ENCODE results near the gene UQCRH.
"Not testable (repeated sequence)": the region's sequence is repeated elsewhere in the genome, so short reads cannot be mapped to it uniquely, and the experiment has no call there.

UQCRH gene

DNA sequence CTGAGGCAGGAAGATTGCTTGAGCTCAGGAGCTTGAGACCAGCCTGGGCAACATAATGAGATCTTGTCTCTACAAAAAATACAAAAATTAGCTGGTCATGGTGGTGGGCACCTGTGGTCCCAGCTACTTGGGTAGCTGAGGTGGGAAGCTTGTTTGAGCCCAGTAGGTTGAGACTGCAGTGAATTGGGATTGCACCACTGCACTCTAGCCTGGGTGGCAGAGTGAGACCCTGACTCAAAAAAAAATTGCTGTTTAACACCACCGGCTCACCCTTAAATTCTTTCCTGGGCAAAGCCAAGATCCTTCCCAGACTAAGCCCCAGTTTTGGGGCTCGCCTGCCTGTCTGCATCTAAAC, 30.5 kb downstream of the UQCRH start:
- DNase-seq = no peak

DNA sequence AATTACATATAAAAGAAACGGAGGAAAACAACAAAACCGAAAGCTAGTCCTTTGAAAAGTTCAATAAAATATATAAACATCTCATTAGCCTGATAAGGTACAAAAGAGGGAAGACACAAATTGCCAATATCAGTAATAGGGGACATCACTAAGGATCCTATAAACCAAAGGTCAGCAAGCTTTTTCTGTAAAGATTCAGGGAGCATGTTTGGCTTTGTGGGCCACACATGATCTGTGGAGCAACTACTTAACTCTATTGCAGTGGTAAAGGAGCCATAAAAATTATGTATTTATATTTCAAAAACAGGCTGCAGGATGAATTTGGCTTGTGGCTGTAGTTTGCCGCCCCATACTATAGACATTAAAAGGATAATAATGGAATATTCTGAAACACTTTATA, 31.6 kb downstream of the UQCRH start:
- DNase-seq = no peak

DNA sequence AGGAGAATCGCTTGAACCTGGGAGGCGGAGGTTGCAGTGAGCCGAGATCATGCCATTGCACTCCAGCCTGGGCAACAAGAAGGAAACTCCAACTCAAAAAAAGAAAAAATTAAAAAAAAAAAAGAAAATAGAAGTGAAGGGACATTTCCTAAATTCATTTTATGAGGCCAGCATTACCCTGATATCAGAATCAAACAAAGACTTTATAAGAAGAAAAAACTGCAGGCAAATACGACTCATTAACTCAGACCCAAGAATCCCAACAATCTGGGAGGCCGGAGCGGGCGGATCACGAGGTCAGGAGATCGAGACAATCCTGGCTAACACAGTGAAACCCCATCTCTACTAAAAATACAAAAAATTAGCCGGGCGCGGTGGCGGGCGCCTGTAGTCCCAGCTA, 33.9 kb downstream of the UQCRH start:
- DNase-seq = not testable (repeated sequence)

DNA sequence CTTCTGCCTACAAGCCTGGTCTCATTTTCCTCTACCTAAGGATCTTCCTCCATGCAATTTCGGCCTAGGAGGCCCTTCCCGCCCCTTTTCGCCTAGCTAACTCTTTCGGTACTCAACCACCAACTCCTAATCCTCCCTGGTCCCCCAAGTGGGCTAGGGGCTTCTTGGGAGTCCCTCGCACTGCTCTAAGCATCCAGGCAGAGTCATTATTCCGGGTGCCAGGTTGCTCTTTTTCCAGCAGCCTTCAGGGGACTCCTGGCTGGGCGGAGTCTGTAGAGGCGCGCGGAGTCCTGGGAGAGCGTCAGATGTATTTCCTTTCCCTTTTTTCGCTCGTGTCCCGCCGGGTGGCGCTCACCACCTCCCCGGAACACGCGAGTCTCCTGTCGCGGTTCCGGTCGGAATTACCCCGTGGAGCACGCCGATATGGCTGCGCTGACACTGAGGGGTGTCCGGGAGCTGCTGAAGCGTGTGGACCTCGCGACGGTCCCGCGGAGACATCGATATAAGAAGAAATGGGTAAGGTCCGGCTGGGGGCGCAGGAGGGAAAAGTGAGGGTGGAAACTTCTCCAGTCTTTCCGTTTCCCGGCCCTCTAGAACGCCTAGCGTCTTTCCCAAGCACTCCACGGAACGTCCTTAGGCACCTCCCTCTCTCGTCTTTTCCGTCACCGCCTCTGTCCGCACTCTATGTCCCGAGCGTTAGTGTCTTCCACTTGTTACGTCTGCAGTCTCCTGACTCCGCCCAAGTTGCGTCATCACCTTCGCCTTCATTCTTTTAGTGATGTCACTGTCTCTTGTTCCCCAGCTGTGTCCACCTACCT, 37.1 kb downstream of the UQCRH start, which contains the start of gene NSUN4:
Gene NSUN4, plus strand, starts transcription at position 404 of the 818 bp plus-strand sequence. Its CDS starts 20 bp downstream, at position 424.
- peak; percentile 19 to 76 for DNase-seq

DNA sequence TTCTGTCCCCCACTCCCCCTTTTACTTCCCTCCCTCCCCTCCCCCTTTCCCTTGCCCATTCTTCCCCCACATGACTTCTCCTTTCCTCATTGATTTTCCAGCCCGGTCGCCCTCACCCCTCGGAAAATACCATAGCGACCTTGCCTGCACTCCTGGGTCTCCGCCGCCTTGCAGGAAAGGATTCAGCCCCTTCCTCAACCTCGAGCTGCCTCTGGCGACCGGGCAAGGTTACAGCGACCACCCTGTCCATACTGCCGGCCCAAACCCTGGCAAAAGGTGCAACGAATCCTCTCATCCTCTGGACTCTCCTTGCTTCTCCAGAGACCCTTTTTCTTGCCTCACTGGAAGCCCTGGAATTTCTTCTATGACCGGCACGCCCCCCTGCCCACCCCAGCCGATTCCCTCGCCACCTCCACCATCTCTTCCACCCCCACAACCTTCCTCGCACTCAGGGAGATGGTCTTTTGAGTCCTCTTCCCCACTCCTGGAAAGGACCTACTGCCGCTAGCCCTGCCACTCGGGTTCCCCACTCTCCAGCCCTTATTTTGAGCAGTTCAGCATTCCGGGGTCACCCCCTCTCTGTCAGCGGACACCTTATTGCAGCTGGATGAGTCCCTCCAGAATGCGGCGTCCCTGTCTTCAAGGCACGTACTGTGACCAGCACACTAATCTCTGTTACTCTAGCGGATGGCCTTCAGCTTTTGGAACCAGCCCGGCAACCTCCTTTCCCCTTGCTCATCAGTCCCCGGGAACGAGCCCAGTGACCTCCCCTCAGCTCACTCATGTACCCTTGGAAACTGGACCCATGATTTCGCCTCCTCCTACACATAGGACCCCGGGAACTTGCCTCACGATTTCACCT, 38.0 kb downstream of the UQCRH start:
- DNase-seq = no peak

DNA sequence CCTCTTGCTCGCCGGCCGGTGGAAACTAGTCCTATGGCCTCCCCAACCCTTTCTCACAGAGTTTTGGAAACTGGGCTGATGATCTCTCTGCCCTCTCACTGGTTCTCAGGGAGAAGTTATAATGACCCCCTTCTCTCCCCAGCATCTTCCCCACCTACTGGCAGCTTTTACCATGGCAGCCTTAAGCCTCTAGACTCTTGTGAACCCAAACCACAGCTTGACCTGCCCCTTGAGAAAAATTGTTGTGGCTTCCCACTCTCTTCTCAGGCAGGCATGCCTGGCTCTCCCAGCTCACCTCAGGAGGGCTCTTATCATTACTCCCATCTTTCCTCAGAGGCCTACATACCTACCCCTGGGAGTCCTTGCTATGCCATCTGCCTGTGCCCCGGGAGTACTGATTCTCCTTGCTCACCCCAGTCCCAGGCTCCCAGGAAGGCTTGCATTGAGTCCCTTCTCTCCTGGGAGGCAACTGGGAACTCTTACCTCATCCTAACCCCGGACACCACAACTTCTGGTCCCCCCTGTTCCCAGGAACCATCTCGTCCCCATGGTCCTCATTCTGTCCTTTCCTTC, 38.7 kb downstream of the UQCRH start:
- DNase-seq = no peak

DNA sequence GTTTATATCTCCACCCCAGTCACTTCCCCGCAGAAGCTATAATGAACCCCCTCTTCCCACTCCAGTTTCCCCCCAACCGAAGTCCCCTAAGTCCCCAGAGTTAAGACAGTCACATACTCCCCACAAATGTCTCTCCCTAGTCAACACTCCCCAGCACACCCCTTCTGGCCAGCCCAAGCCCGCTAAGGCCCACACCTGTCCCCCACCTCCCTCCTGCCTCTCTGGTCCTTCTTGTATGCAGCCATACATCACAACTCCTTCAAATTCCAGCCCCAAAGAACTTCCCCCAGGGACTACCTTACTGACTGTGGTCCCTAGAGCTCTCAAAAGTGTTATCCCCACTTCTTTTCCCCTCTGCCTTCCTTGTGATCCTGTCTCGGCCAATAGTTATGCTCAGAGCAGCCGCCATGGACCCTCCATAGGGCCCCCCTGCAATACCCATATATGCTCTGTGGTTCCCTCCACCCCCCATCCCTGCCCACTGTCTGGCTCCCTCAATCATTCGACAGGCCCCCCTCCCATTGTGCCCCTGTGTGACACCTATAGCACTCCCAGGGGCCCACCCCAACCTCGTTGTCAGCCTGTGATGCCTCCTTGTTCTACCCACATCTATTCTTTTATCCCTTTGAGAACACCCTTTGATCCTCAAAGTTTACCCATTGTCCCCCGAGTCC, 39.3 kb downstream of the UQCRH start:
- no peak for DNase-seq

DNA sequence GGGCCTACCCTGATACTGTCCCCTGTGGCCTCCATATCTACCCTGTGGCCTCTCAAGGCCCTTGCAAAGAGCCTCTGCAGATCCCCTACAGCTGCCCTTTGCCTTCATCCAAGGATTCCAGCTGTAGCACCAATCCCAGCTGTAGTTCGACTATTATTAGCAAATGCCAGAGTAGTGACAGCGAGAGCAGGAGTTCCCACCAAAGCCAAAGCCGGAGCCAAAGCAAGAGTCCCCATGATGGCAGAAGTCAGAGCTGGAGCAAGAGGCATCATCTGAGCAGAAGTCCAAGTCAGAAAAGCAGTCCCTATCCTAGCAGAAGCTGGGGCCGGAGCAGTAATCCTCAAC, 39.8 kb downstream of the UQCRH start:
- DNase-seq = no peak

DNA sequence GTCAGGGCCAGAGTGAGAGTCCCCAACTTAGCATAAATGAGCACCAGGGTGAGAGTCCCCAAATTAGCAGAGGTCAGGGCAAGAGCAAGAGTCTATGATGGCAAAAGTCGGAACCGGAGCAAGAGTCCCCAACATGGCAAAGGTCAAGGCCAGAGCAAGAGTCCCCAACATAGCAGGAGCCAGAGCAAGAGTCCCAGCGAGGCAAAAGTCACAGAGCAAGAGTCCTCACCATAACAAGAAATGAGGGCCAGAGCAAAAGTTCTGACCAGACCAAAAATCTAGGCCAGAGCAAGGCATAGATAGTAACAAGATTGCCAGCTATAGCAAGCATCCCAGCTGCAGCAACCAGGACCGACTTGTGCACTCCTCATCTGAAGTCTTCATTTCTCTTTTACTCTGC, 40.2 kb downstream of the UQCRH start:
- no peak for DNase-seq

DNA sequence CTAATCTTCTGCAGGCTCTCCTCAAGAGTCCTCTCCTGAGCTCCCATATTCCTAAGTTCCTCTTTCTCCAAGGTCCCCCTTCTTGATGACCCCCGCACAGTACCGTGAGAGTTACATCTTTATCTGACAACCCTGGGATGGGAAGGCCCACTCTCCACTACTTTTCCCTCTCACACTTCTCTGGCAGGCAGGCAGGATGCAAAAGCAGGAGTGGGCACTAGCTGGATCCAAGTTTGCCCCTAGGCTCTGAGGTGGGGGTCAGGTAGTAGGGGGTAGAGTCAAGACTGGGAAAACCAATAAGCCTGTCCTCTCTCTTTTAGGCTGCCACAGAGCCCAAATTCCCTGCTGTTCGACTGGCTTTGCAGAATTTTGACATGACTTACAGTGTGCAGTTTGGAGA, 41.0 kb downstream of the UQCRH start:
- DNase-seq = no peak

DNA sequence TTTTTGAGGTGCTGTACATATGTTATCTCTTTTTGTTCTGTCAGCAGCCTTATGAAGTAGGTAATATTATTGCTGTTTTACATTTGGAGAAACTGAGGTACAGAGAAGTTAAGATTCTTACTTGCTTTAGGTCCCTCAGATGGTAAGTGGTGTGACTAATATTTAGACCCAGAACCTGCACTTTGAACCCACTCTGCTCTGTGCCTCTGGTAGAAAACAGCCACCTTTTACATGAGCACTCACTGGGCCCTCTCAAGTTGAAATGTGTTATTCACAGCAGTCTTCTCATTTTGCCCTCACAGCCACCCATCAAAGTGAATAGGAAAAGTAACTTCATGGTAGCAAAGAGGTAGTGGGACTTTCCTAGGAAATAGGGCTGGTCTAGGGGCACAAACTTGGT, 41.8 kb downstream of the UQCRH start:
- DNase-seq = no peak

DNA sequence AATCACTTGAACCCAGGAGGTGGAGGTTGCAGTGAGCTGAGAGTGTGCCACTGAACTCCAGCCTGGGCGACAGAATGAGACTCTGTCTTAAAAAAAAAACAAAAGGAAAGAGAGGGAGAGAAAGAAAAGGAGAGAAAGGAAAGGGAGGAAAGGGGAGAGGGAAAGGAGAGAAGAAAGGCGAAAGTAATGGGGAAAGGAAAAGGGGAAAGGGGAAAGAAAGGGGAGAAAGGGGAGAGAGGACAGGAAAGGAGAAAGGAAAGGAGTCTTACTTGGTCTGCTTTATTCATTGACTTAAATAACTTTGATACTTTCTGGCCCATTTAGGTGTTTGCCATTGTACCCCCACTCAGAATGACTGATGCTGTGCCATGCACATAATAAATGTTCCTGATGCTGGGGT, 48.9 kb downstream of the UQCRH start:
- no peak for DNase-seq

DNA sequence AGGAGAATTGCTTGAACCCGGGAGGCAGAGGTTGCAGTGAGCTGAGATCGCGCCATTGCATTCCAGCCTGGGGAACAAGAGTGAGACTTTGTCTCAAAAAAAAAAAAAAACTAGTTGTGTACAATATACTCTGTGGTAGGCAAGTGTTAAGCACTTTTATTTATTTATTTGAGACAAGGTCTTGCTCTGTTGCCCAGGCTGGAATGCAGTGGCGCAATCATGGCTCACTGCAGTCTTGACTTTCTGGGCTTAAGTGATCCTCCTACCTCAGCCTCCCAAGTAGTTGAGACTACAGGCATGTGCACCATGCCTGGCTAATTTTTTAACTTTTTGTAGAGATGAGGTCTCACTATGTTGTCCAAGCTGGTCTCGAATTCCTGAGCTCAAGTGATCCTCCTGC, 52.4 kb downstream of the UQCRH start:
- DNase-seq = not testable (repeated sequence)

DNA sequence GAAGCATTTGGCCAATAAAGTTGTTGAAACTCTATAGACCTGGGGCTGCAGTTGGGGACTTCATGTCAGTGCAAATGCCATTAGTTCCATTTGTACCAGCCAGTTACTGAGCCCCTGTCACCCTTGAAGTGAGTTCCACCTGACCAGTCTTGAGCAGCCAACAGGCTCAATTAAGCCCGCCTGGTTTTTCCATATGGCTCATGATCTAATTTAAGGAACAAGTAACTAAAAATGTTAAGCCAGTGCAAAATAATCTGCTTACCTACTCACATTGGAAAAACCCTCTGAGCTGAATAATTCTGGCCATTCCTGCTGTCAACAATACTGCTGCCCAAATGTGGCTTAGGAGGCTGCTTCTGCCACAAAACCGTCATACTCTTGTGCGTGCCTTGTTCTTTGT, 58.7 kb downstream of the UQCRH start:
- DNase-seq = no peak

DNA sequence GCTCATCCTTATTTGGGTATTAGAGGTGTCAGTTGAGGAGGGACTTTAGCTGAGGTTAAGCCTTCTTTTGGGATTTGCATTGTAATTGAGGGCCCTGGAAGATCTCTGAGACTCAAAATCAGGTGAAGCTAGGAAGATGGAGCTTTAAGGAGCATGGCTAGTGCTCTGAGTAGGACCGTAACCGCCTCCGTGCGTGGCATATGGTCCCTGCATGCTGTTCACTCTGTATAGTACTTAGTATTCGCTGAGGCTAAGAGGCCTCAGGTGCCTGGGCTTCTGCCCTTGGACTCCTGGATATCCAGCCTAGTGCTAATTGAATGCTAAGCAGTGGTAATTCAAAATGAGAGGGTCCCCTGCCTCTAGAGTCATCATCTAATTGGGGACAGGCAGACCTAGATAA, 59.6 kb downstream of the UQCRH start:
- DNase-seq = no peak

DNA sequence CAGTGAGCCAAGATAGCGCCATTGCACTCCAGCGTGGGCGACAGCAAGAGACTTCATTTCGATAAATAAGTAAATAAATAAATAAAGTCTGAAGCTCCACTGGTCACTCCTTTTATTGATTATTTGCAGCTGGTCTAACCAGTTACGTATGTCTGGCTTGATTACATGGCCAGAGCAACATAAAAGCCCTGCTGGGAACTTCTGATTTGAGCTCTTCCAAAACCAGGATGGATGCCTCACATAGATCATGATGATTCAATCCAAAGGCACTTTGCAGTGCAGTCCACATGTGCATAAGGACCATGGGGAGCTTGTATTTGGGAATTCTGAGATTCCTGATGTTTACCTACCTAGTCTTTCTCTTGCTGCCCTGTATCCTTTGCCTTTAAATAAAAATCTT, 61.1 kb downstream of the UQCRH start:
- DNase-seq = no peak

DNA sequence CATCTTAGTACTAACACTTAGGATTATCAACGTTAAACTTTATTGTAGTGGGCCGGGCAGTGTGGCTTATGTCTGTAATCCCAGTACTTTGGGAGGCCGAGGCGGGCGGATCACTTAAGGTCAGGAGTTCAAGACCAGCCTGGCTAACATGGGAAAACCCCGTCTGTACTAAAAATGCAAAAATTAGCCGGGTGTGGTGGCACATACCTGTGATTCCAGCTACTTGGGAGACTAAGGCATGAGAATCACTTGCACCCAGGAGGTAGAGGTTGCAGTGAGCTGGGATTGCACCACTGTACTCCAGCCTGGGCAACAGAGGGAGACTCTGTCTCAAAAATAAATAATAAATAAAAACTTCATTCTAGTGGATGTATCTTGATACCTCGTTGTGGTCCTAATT, 62.3 kb downstream of the UQCRH start:
- DNase-seq = not testable (repeated sequence)
